ENCODE measurements around the gene FBRSL1.

- TF ChIP-seq OSR1 (CRISPR knock-in tag; IDR thresholded peaks at IDR 0.05) (no peak), ZNF565 (CRISPR knock-in tag; conservative IDR thresholded peaks at IDR 0.05; ENCODE audit: low read depth) (no peak), ISL1 (CRISPR knock-in tag; IDR thresholded peaks at IDR 0.05) (no peak), PATZ1 (CRISPR knock-in tag; IDR thresholded peaks at IDR 0.05; ENCODE audit: borderline replicate concordance) (no peak), ZNF8 (CRISPR knock-in tag; IDR thresholded peaks at IDR 0.05) (no peak), BACH2 (CRISPR knock-in tag; IDR thresholded peaks at IDR 0.05; ENCODE audit: borderline replicate concordance) (no peak), CSDC2 (CRISPR knock-in tag; IDR thresholded peaks at IDR 0.05) (no peak), ZFP3 (CRISPR knock-in tag; IDR thresholded peaks at IDR 0.05) (no peak), TOX (CRISPR knock-in tag; IDR thresholded peaks at IDR 0.05; ENCODE audit: borderline replicate concordance) (no peak)
- TF ChIP-seq, protein P1, sequence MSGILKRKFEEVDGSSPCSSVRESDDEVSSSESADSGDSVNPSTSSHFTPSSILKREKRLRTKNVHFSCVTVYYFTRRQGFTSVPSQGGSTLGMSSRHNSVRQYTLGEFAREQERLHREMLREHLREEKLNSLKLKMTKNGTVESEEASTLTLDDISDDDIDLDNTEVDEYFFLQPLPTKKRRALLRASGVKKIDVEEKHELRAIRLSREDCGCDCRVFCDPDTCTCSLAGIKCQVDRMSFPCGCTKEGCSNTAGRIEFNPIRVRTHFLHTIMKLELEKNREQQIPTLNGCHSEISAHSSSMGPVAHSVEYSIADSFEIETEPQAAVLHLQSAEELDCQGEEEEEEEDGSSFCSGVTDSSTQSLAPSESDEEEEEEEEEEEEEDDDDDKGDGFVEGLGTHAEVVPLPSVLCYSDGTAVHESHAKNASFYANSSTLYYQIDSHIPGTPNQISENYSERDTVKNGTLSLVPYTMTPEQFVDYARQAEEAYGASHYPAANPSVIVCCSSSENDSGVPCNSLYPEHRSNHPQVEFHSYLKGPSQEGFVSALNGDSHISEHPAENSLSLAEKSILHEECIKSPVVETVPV (CRISPR knock-in tag; IDR thresholded peaks at IDR 0.05): no peak
- TF ChIP-seq, protein P2, sequence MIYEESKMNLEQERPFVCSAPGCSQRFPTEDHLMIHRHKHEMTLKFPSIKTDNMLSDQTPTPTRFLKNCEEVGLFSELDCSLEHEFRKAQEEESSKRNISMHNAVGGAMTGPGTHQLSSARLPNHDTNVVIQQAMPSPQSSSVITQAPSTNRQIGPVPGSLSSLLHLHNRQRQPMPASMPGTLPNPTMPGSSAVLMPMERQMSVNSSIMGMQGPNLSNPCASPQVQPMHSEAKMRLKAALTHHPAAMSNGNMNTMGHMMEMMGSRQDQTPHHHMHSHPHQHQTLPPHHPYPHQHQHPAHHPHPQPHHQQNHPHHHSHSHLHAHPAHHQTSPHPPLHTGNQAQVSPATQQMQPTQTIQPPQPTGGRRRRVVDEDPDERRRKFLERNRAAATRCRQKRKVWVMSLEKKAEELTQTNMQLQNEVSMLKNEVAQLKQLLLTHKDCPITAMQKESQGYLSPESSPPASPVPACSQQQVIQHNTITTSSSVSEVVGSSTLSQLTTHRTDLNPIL (CRISPR knock-in tag; IDR thresholded peaks at IDR 0.05; ENCODE audit: low read depth): no peak
Observed at GRCh38 chr12:132452596-132453350, 37.2 kb upstream of the FBRSL1 start.
